Stimulated activated CD8-positive, alpha-beta memory T cell treated with anti-CD3 and anti-CD28 coated beads, Interleukin-12 subunit alpha, Interleukin-12 subunit beta, amount 100 ng/mL, for 24 hours (primary cell): ENCODE data around the gene CLMN.
"Not testable (repeated sequence)": the region's sequence is repeated elsewhere in the genome, so short reads cannot be mapped to it uniquely, and the experiment has no call there.

Source experiments
- DNase-seq: peaks from one replicate; pipeline ENCODE4 v3.0.0-alpha.2; 2020; ENCODE audit errors: extremely low read depth

The CLMN gene

DNA sequence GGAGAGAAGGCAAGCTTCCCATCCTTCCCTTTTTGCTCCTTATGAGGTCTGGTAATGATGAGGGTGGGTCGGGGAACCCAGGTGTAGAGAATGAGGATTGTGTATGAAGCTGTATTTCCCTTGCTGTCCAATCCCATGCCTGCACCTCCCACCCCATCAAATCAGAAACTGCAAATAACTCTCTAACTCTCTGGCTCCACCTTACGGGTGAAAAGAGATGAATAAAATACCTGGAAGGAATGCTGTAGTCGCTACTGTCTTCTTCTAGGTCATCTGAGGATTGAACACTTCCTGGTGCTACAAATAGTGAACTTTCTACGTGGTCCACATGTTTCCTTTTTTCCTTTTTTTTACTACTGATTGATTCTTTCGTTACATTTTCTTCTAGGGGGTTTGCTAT is 123.4 kb downstream of the CLMN start:
- no peak for DNase-seq

DNA sequence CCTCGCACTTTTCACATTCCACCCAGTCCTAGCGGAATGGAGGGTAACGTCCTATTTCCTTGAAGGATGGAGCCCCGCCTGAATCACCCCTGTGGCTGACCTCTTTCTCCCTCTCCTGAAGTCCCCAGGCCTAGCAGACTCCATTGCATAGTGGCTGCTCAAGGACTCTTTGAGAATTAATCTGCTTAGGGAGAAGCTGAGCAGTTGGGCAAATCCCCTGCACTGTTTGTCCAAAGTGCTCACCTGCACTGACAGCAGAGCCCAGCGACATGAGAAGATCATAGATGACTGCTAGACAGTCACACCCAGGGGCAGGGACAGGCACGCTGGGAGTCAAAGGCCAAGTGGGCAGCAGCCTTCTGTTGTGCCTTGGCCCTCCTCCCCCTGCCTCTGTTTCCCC is 124.7 kb downstream of the CLMN start:
- no peak for DNase-seq

DNA sequence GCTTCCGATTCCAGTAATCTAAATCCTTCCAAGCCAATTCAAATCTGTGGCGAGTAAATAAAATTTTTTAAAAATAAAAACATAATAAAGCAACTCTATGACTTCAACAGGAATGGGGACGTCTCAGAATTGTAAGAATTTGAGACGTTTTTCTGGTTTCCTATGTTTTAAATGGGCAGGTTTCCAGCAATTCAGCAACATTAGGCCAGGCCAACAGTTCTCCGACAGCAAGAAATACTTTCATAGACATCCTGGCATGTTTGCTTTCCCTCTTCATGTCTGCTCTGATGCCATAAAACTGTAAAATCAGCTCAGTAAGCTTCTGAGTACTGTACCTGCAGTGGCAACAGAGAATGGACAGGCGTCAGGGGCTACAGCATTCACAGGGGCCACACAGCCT is 126.6 kb downstream of the CLMN start:
- no peak for DNase-seq

GRCh38 chr14:95192311-95192710 is 127.4 kb downstream of the CLMN start:
- no peak for DNase-seq

DNA sequence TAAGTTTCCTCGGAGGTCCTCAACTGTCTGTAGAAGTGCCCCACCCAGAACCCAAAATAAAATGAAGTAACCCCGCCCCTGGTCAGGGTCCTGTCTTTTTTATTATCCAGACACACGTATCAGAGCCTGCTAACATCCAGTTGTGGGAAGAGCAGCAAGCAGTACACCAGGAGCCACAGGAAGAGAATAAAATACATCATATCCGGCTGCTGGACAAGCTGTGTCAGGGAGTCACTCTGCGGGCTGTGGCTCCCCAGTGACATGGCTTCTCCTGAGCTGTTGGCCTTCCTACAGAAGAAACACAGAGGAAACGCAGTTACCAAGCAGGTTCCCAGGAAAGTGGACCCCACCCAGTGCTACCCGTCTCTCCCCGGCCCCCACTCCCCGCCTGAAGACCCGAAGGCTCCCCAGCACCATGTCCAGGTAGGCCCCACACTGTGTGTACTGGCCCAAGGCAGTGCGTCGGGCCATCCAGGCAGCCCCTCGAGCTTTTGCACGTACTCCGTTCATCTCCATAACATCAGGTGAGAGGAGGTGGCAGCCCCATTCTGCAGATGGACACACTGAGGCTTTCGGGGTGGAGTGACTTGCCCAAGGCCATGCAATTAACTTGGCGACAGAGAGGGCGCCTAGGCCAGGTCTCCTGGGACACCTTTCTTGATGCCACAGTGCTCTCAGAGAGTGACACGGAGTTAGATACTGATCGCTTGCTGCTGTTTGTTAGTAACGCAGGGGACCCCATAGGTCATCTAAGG is 128.1 kb downstream of the CLMN start:
- DNase-seq, result no peak

- no peak for DNase-seq
Observed at GRCh38 chr14:95190857-95191256, 128.9 kb downstream of the CLMN start.

DNA sequence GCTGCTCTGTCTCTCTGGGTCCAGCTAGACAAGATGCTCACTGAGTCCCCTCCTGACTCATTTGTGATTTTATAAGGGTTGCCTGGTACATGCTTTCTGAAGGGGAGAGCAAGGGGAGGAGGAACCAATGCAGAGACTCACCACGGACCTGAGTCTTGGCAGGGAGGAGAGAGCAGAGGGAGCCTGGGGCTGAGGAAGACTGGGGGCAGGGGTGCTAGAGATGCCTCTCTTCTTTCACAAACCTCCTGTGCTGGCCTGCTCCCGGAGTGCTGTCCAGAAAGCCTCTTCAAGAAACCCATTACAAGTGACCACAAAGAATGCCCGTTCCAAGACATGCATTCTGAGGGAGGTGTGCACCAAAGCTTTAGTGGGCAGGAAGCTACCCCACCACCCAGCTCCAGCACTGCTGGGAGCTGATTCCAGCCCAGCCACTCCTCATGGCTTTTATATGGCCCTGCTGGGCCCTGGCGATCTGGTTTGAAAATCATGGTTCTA is 129.3 kb downstream of the CLMN start:
- DNase-seq, result no peak

DNA sequence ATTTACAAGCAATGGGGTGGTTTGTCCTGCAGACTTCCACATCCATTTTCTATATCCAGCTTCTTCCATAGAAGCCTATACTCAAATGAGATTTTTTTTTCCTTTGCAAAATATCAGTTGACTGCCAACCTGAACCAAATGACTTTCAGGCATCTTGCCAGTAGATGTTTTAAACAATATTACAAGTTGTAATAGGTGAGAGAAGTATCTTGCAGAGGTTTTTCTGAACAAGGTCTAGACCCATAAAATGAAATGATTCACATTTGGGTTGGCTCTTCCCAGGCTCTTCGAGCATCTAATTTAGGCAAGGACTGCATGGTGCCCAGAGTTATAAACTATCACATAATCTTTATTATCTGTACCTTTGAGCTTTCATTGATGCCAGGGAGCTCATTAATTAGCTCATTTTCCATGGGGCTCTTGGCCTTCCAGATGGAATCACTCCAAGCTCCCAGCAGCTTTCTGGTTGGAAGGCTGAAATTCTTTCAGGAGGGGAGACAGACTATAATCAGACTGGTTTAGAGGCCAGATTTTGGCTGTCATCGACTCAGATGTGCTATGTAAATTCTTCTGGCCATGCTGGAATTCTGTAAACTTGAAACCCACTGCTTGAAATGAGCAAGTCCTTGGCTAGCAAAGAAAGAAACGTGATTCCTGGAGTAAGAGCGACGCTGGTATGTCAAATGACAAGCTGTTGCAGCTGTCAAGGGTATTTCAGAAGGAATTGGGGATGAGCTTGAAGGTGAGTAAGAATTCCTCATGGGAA is 130.2 kb downstream of the CLMN start:
- DNase-seq, result no peak

DNA sequence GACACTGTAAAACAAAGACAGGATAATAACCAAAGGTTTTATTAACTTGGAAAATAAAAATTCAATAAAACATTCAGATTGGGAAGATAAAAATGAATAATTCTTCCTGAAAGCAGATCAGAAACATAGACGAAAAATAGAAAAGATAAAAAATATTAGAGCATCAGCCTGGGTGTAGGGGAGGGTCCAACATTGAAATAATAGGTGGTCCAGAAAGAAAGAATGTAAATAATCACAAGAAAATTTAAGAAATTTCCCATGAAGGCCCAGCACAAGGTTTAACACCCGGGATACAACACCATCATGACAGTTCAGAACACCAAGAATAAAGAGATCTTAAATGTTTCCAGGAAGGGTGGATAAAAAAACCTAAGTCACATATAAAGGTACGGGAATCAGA is 131.3 kb downstream of the CLMN start:
- DNase-seq, result no peak

GRCh38 chr14:95185767-95186392 is 133.8 kb downstream of the CLMN start:
- DNase-seq, result no peak

DNA sequence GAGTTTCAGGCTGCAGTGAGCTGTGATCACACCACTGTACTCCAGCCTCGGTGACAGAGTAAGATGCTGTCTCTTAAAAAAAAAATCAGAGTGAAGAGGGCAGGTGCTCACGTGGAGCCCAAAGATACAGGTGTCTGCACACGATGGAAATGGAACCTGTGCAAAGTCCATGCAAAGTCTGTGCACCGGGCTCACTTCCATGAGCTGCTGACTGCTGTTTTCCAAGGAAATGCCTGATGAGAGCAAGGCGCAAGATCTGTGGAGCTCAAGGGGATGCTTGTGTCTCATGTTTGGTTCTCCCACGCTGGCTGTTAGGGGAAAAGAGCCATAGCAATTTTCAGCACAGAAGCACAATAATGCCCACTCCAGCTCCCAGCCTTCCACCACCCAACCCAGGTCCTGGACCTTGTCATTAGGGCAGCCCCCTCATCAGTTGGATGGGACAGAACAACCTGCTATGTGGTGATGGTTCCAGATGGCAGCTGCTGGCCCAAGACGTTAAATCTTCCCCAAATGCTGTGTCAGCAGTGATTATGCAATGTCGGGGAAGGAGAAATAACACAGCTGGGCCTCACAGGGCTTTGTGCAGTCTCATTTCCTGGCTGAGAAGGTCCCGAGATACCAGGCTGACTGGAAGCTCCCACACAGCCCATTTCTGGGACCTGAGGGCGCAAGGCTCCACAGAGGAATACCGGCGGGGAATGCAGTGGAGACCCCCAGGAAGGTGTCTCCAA is 134.5 kb downstream of the CLMN start:
- DNase-seq, result no peak

DNA sequence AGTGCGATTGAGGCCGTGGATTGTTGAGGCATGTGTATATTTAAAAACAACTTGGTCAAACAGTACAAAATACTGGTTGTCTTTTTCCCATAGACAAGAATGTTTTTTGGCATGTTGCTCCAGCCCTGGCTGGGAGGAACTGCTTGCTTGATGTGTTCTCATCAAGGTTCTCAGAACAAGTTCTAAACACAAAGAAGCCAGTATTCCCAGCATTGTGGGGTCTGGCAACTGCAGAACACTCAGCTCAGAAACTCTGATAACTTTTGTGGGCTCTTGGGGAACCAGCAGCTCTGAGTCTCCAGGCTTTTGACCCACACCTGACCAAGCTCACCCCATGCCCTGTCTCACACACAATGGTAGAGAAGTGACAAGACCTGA is 135.3 kb downstream of the CLMN start:
- no peak for DNase-seq

DNA sequence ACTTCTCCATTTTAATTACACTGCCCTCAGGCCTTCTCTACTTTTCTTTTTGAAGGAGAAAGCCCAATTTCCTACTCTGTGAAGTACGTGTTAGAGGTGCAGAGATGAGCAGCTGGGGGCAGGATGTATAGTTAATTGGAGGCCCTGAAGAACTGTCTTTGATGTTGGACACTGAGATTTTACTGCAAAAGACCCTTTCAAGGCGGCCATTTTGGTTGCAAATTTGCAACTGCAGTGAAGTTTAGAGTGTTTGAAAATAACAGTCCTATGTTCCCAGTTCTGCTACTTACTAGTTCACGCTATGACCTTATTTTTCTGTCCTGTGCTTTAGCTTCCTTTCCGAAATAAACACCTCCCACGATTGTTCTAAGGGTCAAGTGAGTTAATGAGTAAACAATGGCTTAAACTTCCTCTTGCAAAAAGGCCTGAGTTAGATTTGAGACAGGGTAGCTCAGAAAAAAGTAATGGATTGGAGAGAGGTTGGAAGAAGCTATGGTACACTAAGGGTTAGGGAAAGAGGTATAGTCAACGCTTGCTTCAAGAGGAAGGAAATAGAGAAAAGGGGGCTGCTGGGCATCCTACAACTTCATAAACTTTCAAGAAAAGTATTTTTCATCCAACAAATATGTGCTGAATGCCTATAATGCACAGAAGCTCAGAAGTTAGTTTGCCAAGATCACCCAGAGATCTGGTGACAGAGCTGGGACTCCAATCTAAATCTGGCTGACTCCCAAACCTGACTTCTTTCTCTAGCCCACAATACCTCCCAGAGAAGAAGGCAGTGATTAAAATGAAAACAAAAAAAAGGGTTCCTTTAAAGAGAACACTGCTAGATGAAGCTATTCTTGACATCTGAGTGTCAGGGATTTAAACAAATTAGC is 135.9 kb downstream of the CLMN start:
- DNase-seq, result no peak

DNA sequence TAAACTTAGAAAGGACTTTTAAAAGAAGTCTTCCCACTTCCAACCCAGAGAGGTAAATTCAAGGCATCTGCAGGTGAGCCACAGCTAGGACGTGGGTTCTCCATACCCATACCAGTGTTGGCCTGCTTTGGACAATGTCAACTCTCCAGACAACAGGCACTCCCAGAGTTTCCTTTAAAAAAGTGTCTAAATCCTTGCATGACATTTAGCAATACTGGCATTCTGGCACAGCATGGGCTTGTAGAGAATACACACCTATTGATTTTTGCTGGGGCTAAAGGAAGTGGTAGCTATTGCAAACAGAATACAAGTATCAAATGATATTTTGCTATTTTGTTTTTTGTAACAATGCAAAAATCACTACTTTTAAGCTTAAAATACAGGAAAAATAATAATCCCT is 136.6 kb downstream of the CLMN start:
- no peak for DNase-seq

- DNase-seq, result no peak
Observed at GRCh38 chr14:95182379-95182778, 137.3 kb downstream of the CLMN start.

DNA sequence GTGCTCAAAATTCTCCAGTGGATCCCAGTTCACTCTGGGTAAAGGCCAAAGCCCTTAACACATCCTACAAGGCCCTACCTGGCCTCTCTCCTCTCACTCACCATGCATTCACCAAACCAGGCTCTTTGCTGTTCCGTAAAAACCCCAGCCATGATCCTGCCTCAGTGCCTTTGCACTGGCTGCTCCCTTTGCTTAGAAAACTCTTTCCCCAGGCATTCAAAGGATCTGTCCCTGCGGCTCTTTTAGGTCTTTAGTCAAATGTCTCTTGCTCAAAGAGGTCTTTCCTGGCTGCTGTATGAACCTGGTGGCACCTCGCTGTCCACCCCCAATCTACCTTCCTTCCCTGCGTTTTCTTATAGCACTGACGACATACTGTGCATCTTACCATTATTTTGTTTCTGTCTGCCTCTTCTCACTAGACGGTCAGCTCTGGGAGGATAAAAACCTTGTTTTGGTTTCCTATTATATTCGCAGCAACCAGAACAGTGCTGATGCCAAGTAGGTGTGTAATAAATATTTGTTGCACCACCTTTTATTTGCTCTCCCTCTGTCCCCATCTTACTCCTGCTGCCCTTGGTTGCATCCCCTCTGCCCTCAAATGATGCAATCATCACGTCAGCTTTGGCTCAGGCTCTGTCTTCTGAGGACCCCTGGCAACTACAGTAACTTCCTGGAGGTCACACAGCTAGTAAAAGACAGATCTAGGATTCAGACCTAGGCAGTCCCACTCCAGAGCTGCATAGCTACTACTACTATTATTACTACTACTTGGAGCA is 138.6 kb downstream of the CLMN start:
- DNase-seq, result no peak

DNA sequence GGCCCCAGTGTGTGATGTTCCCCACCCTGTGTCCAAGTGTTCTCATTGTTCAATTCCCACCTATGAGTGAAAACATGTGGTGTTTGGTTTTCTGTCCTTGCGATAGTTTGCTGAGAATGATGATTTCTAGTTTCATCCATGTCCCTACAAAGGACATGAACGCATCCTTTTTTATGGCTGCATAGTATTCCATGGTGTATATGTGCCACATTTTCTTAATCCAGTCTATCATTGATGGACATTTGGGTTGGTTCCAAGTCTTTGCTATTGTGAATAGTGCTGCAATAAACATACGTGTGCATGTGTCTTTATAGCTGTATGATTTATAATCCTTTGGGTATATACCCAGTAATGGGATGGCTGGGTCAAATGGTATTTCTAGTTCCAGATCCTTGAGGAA is 144.0 kb downstream of the CLMN start:
- DNase-seq, result not testable (repeated sequence)

GRCh38 chr14:95174184-95174792 is 145.4 kb downstream of the CLMN start:
- DNase-seq, result no peak

DNA sequence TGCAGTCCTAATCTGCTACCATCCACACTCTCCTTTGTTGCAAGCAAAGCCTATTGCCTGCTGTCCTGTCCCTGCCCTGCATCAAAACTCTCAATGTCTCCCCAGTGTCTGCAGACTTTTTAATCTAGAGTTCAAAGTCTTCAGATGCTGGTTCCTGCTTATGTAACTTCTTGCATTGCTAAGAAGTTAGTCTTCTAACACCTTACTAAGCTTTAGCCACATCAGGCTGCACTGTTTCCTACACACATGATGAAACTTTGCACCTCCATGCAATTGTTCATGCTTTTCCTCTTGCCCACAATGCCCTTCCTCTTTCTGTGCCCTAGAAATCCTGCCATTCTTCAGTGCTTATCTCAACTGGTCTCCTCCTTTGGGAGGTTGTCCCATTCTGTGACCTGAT is 146.2 kb downstream of the CLMN start:
- no peak for DNase-seq

DNA sequence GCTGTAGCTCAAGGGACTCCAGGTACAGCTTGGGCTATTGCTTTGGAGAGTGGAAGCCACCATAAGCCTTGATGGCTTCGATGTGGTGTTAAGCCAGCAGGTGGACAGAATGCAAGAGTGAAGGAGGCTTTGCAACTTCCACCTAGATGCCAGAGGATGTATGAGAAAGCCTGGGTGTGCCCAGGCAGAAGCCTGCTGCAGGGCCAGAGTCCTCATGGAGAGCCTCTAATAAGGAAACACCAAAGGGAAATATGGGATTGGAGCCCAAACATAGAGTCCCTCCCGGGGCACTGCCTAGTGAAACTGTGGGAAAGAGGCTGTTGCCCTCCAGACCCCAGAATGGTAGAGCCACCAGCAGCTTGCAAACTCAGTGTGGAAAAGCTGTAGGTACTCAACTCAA is 152.5 kb downstream of the CLMN start:
- DNase-seq, result no peak
